ENCODE results near the gene NAA60. TPM values are rescaled to one million over a fixed set of nuclear protein-coding genes. Genes with fewer than 3 reads are reported as not detected.

The NAA60 gene
- total and polyA plus RNA-seq, 9 of the 15 experiments (the other 6 are each of a cell fraction or from before 2014, with no cell fraction given): 2.1 to 49.4 (median 10.3) TPM

- TF ChIP-seq SIN3B (IDR thresholded peaks at IDR 0.05; ENCODE audit: low read depth) (peak; percentile 57; the same call in 1 of the 2 replicates), NFRKB (IDR thresholded peaks at IDR 0.05; ENCODE audit: low read depth) (peak; percentile 53; the same call in 1 of the 2 replicates), CTBP1 (IDR thresholded peaks at IDR 0.05; ENCODE audit: borderline replicate concordance) (peak; percentile 92), ZNF644 (tag; IDR thresholded peaks at IDR 0.05; ENCODE audit: low read depth) (no peak), SAP30 (IDR thresholded peaks at IDR 0.05; ENCODE audit: borderline replicate concordance, insufficient read depth, low read depth, low read length, poor library complexity, severe bottlenecking) (peak; percentile 25), ZFX (CRISPR knock-in tag; IDR thresholded peaks at IDR 0.05) (peak; percentile 99), FOXA3 (CRISPR knock-in tag; conservative IDR thresholded peaks at IDR 0.05 in 1 of 2, IDR thresholded peaks at IDR 0.05 in 1 of 2) (no peak), PTBP1 (IDR thresholded peaks at IDR 0.05; ENCODE audit: low read depth, low read length) (no peak), ZNF354B (CRISPR knock-in tag; IDR thresholded peaks at IDR 0.05) (no peak), KDM1A (IDR thresholded peaks at IDR 0.05) (no peak), RFX1 (IDR thresholded peaks at IDR 0.05) (no peak), GATAD2B (IDR thresholded peaks at IDR 0.05; ENCODE audit: borderline replicate concordance) (peak; percentile 93), FOXK1 (CRISPR knock-in tag; IDR thresholded peaks at IDR 0.05; ENCODE audit: borderline replicate concordance) (no peak), CXXC5 (CRISPR knock-in tag; IDR thresholded peaks at IDR 0.05) (peak; percentile 96), CTCFL (IDR thresholded peaks at IDR 0.05; ENCODE audit: borderline replicate concordance, insufficient read depth, low read depth, low read length, poor library complexity, severe bottlenecking) (peak; percentile 69), KAT7 (CRISPR knock-in tag; IDR thresholded peaks at IDR 0.05; ENCODE audit: borderline replicate concordance) (no peak)
- TF ChIP-seq, protein P1, sequence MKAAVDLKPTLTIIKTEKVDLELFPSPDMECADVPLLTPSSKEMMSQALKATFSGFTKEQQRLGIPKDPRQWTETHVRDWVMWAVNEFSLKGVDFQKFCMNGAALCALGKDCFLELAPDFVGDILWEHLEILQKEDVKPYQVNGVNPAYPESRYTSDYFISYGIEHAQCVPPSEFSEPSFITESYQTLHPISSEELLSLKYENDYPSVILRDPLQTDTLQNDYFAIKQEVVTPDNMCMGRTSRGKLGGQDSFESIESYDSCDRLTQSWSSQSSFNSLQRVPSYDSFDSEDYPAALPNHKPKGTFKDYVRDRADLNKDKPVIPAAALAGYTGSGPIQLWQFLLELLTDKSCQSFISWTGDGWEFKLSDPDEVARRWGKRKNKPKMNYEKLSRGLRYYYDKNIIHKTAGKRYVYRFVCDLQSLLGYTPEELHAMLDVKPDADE (conservative IDR thresholded peaks at IDR 0.05; ENCODE audit: control insufficient read depth, low read depth, low read length): peak; percentile 50; the same call in 1 of the 2 replicates
- TF ChIP-seq, protein P2, sequence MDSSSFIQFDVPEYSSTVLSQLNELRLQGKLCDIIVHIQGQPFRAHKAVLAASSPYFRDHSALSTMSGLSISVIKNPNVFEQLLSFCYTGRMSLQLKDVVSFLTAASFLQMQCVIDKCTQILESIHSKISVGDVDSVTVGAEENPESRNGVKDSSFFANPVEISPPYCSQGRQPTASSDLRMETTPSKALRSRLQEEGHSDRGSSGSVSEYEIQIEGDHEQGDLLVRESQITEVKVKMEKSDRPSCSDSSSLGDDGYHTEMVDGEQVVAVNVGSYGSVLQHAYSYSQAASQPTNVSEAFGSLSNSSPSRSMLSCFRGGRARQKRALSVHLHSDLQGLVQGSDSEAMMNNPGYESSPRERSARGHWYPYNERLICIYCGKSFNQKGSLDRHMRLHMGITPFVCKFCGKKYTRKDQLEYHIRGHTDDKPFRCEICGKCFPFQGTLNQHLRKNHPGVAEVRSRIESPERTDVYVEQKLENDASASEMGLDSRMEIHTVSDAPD (CRISPR knock-in tag; IDR thresholded peaks at IDR 0.05): no peak
- TF ChIP-seq, protein P3, sequence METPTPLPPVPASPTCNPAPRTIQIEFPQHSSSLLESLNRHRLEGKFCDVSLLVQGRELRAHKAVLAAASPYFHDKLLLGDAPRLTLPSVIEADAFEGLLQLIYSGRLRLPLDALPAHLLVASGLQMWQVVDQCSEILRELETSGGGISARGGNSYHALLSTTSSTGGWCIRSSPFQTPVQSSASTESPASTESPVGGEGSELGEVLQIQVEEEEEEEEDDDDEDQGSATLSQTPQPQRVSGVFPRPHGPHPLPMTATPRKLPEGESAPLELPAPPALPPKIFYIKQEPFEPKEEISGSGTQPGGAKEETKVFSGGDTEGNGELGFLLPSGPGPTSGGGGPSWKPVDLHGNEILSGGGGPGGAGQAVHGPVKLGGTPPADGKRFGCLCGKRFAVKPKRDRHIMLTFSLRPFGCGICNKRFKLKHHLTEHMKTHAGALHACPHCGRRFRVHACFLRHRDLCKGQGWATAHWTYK (CRISPR knock-in tag; IDR thresholded peaks at IDR 0.05): peak; percentile 78
- TF ChIP-seq, protein P4, sequence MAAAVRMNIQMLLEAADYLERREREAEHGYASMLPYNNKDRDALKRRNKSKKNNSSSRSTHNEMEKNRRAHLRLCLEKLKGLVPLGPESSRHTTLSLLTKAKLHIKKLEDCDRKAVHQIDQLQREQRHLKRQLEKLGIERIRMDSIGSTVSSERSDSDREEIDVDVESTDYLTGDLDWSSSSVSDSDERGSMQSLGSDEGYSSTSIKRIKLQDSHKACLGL (CRISPR knock-in tag; IDR thresholded peaks at IDR 0.05; ENCODE audit: borderline replicate concordance, poor library complexity, severe bottlenecking): no peak
Measured at GRCh38 chr16:3457434-3458252, 14.2 kb downstream of the NAA60 start (continued).
